Ishikawa (cell line): ENCODE results near the gene TM4SF1.

Source experiments
- CEBPB ChIP-seq: IDR thresholded peaks from 2 replicates; pipeline ENCODE4 v1.6.1; 2012
- CREB1 ChIP-seq: IDR thresholded peaks from 2 replicates; pipeline ENCODE4 v1.6.1; 2012; ENCODE audit warnings: low read depth
- EP300 ChIP-seq: IDR thresholded peaks from 2 replicates; pipeline ENCODE4 v1.6.1; 2012; ENCODE audit warnings: borderline replicate concordance
- NFIC ChIP-seq: IDR thresholded peaks from 2 replicates; pipeline ENCODE4 v1.6.1; 2012
- RAD21 ChIP-seq: IDR thresholded peaks from 2 replicates; pipeline ENCODE4 v1.6.1; 2012; ENCODE audit warnings: low read depth
- TAF1 ChIP-seq: IDR thresholded peaks from 2 replicates; pipeline ENCODE4 v1.6.1; 2012; ENCODE audit warnings: low read depth, mild to moderate bottlenecking
- TCF12 ChIP-seq: IDR thresholded peaks from 2 replicates; pipeline ENCODE4 v1.6.1; 2012; ENCODE audit warnings: low read depth
- YY1 ChIP-seq: IDR thresholded peaks from 2 replicates; pipeline ENCODE4 v1.6.1; 2012; ENCODE audit warnings: low read depth
- TF ChIP-seq, protein P1 (sequence below): IDR thresholded peaks from 2 replicates; pipeline ENCODE4 v1.6.1; 2012
- TF ChIP-seq, protein P2 (sequence below): IDR thresholded peaks from 2 replicates; pipeline ENCODE4 v1.6.1; 2012; ENCODE audit warnings: low read depth, mild to moderate bottlenecking

DNA sequence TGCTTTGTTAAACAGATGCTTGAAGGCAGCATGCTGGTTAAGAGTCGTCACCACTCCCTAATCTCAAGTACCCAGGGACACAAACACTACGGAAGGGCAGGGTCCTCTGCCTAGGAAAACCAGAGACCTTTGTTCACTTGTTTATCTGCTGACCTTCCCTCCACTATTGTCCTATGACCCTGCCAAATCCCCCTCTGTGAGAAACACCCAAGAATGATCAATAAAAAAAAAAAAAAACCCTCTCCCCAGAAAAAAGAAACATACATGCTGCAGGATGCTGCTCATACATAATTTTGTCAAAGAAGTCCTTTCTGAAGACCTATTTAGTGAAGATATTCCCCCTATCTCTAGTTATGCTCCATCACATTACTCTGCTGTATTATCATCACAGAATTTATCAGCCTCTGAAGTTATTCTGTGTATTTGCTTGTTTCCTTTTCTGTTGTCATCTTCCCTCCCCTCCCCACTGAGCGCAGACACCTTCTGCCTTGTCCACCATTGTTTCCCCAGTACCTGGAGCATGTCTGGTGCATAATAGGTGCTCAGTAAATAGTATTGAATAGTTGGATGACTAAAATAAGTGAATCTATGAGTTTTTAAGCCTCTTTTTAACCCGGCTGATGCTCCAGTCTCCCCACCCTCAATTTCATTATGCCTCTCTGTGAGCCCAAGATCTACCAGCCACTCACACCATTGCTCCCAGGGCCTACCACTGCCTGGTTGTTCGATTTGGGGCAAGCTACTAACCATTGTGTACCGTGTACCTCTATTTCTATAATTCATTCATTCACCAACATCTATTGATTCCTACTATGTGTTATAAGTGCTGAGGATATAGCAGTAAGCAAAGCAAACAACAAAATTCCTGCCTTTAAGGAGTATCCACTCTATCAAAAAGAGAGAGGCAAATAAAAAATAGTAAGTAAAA, 4.0 kb upstream of the TM4SF1 start:
- TF ChIP-seq TAF1 = no peak
- TF ChIP-seq CEBPB = no peak
- no peak for TF ChIP-seq EP300
- no peak for TF ChIP-seq YY1
- no peak for TF ChIP-seq NFIC
- TF ChIP-seq, protein P1, sequence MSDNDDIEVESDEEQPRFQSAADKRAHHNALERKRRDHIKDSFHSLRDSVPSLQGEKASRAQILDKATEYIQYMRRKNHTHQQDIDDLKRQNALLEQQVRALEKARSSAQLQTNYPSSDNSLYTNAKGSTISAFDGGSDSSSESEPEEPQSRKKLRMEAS = no peak
- TF ChIP-seq, protein P2, sequence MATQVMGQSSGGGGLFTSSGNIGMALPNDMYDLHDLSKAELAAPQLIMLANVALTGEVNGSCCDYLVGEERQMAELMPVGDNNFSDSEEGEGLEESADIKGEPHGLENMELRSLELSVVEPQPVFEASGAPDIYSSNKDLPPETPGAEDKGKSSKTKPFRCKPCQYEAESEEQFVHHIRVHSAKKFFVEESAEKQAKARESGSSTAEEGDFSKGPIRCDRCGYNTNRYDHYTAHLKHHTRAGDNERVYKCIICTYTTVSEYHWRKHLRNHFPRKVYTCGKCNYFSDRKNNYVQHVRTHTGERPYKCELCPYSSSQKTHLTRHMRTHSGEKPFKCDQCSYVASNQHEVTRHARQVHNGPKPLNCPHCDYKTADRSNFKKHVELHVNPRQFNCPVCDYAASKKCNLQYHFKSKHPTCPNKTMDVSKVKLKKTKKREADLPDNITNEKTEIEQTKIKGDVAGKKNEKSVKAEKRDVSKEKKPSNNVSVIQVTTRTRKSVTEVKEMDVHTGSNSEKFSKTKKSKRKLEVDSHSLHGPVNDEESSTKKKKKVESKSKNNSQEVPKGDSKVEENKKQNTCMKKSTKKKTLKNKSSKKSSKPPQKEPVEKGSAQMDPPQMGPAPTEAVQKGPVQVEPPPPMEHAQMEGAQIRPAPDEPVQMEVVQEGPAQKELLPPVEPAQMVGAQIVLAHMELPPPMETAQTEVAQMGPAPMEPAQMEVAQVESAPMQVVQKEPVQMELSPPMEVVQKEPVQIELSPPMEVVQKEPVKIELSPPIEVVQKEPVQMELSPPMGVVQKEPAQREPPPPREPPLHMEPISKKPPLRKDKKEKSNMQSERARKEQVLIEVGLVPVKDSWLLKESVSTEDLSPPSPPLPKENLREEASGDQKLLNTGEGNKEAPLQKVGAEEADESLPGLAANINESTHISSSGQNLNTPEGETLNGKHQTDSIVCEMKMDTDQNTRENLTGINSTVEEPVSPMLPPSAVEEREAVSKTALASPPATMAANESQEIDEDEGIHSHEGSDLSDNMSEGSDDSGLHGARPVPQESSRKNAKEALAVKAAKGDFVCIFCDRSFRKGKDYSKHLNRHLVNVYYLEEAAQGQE = no peak
- no peak for TF ChIP-seq TCF12
- TF ChIP-seq CREB1 = no peak
- no peak for TF ChIP-seq RAD21
